ENCODE data around the gene CDC42EP5.

Gene CDC42EP5

DNA sequence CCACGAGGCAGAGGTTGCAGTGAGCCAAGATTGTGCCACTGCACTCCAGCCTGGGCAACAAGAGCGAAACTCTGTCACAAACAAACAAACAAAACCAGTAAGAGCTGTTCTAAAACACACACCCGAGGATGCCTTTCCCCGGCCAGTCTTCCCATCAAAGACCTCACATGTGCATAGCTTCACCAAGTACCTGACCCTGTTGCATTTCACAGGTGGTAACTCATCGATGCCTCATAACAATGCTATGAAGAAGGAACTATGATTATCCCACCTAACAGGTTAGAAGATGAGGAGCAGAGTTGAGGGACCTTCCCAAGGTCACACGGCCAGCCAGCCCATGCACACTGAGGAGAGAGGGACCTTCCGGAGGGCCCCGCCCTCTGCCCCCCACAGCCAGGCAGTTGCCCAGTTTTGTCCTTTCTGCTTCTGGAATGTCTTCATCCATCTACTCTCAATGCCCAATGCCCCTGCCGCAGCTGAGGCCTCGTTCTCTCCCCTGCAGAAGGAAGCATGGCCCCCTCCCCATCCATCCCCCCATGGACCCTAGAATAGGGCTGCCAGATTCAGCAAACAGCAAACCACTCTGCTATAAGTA, 40.9 kb downstream of the CDC42EP5 start:
- H3K27ac ChIP-seq = peak overlapping the region; percentile 90
- TF ChIP-seq, protein P1, sequence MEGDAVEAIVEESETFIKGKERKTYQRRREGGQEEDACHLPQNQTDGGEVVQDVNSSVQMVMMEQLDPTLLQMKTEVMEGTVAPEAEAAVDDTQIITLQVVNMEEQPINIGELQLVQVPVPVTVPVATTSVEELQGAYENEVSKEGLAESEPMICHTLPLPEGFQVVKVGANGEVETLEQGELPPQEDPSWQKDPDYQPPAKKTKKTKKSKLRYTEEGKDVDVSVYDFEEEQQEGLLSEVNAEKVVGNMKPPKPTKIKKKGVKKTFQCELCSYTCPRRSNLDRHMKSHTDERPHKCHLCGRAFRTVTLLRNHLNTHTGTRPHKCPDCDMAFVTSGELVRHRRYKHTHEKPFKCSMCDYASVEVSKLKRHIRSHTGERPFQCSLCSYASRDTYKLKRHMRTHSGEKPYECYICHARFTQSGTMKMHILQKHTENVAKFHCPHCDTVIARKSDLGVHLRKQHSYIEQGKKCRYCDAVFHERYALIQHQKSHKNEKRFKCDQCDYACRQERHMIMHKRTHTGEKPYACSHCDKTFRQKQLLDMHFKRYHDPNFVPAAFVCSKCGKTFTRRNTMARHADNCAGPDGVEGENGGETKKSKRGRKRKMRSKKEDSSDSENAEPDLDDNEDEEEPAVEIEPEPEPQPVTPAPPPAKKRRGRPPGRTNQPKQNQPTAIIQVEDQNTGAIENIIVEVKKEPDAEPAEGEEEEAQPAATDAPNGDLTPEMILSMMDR (conservative IDR thresholded peaks at IDR 0.05) = no peak

DNA sequence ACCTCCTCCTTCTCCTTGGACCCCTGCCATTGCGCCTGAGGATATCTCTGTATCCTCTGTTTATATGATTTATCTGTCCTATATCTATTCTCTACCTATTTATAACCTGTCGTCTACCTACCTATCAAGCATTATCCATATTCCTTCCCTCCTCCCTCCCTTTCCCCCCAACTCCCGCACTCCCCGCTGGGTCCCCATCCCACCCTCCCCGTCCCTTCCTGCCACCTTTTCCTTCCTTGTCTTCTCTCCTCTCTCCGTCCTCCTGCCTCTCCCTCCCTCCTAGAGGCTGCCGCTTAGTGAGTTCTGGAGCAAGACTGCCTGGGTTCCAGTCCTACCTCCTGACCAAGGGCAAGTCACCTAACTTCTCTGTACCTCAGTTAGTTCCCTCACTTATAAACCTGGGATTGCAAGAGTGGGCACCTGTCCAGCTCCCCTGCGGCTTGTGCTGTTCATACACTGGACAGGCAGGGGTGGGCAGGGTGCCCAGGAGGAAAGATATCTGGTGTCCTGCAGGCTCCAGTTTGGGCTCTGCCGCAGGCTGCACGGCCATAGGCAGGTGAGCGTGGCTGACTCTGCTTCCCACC, 41.7 kb downstream of the CDC42EP5 start:
- TF ChIP-seq, protein P1 (conservative IDR thresholded peaks at IDR 0.05) = peak; percentile 24

DNA sequence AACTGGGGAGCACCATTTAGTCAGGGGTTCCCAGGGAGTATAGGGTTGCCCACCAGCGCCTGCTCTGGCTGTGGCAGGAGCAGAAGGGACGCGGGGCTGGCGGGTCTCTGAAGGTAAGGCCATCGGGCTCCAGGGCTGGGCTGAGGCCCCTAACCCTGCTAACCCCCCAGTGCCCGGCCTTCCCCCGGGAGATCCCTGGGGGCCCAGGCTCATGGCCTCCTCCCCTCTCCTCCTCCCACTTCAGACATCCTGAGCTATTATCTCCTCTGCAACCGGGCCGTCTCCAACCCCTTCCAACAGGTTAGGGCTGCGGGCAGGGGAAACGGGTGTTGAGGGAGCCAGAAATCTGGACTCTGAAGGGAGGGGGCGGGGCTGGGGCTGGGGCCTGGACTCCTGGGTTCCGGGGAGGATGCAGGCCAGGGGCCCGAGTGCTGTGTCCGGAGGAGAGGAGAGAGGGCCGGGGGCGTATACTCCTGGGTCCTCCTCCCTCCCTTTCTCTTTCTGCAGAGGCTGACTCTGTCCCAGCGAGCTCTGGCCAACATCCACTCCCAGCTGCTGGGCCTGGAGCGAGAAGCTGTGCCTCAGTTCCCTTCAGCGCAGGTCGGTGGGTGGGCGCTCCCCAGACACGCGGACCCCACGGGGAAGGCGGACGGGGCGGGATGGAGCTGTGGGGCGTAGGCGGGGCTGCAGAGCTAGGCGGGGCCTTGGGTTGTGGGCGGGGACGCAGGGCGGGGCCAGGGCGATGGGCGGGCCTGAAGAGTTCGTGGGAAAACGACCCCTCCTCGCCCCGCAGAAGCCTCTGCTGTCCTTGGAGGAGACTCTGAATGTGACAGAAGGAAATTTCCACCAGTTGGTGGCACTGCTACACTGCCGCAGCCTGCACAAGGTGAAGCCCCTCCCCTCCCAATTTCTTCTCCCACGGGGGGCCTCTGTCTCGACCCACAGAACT, 42.5 kb downstream of the CDC42EP5 start:
- H3K27ac ChIP-seq = peak overlapping the region; percentile 90
- TF ChIP-seq, protein P1 (conservative IDR thresholded peaks at IDR 0.05) = peak; percentile 75

More for the DNA sequence above, 41.7 kb downstream of the CDC42EP5 start:
- peak overlapping the region; percentile 90 for H3K27ac ChIP-seq

DNA sequence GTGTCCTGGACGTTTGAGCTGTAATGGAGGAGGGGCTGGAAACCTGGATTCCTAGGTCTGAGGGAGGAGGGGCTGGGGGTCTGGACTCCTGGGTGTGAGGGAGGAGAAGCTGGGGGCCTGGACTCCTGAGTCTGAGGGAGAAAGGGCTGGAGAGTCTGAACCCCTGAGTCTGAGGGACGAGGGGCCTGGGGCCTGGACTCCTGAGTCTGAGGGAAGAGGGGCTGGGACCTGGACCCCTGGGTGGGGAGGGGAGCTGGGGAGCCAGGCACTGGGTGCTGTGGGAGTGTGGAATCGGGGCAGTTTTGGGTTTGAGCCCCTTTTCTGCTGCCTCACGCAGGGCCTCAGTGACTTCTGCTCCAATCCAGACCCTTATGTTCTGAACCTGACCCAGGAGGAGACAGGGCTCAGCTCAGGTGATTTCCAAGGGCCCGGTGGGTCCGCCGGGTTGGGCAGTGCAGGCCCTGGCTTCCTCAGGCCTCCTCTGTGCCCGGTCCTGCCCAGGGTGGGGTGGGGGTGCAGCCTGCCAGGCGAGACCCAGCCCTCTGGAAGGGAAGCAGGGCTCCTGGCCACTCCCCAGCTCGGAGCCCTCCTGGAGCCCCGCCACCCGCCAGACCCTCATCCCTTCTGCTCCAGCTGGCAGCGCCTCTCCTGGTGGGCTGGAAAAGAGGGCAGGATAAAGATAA, 43.4 kb downstream of the CDC42EP5 start:
- TF ChIP-seq, protein P1 (conservative IDR thresholded peaks at IDR 0.05) = no peak
- peak overlapping the region; percentile 90; the same call in 1 of the 2 replicates for H3K27ac ChIP-seq

DNA sequence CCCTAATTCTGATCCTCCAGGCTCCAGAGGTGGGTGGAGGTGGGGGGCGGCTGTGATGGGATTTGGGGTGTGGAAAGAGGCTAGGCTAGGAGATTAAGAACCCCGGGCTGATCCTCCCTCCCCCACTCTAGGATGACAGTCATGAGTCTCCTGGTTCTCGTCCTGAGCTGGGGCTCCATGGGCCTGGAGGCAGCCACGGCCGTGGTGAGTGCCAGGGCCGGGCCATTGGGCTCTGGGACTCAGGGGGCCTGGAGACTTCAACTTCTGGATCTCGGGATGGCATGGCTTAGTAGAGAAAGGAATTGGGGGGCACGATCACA, 44.0 kb downstream of the CDC42EP5 start:
- H3K27ac ChIP-seq = no peak overlapping the region
- TF ChIP-seq, protein P1 (conservative IDR thresholded peaks at IDR 0.05) = no peak

DNA sequence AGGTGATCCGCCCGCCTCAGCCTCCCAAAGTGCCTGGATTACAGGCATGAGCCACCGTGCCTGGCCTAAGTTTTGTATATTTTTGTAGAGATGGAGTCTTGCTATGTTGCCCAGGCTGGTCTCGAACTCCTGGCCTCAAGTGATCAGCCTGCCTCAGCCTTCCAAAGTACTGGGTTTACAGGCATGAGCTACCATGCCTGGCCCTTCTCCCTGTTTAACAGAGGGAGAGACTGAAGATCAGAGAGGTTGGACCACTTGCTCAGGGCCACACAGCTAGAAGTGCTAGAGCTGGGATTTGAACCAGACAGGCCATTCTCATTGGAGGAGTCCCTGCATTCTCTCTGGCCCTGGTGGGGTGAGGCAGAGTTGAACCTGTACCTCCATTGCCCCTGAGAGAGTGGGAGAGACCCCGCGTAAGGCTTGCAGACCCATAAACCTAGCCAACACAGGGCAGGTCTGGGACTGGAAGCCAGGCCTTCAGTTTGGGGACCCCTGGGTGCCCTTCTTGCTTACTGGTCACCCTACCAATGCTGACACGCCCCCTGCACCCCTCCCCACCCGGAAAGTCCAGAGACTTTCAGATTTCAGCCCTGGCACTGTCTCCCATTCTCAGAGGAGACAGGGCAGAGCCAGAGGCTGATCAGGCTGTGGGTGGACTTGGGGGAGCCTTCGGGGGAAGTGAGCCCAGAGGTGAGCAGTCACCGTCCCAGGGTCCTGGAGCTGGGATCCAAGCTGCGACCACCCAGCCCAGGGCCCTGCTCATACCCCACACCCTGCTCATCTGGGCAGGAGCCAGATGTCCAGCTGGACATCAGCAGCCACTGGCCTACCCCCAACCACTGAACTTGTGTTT, 44.5 kb downstream of the CDC42EP5 start:
- no peak overlapping the region for H3K27ac ChIP-seq
- TF ChIP-seq, protein P1 (conservative IDR thresholded peaks at IDR 0.05) = no peak
